ENCODE results near the gene TAAR1.
"Not testable (repeated sequence)": the region's sequence is repeated elsewhere in the genome, so short reads cannot be mapped to it uniquely, and the experiment has no call there.

TAAR1 gene

DNA sequence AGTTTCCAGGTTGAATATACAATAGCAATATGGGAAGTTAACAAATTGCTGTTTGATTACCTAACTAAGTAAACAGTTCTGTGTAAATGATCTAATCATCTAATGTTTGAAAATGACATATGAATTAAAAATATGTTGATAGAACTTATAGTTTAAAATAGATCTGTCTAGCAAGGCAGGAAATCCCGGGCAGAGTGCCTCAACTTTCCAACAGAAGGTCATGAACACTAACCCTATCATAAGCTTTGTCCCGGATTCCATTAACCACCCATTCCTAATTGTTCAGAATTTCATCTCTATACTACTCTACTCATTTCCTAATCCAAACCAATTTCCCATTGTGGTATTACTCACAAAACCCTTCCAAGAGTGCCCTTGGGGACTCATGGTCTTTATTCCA, 10.2 kb downstream of the TAAR1 start:
- Histone ChIP-seq H2AFZ (ENCODE audit: low read length) (no peak overlapping the region), H3K9ac (ENCODE audit: low read length) (no peak overlapping the region), H3K27me3 (ENCODE audit: insufficient read depth, low read length) (no peaks in the 10 kb centered on the region), H3K9me2 (ENCODE audit: low read depth, low read length) (no peaks in the 10 kb centered on the region), H3K4me3 (ENCODE audit: low read depth, low read length, poor library complexity, severe bottlenecking) (no peak overlapping the region), H3K27ac (ENCODE audit: low read depth, low read length, poor library complexity, severe bottlenecking) (no peak overlapping the region), H3F3A (ENCODE audit: insufficient read depth, low read length) (no peaks in the 10 kb centered on the region), H3K4me2 (ENCODE audit: low read length) (no peak overlapping the region), H4K20me1 (ENCODE audit: insufficient read depth, low read length) (no peaks in the 10 kb centered on the region), H3K36me3 (ENCODE audit: insufficient read depth, low read length) (no peaks in the 10 kb centered on the region), H3K79me2 (ENCODE audit: insufficient read depth, low read length) (no peaks in the 10 kb centered on the region), H3K4me1 (ENCODE audit: insufficient read depth, low read length, severe bottlenecking) (no peaks in the 10 kb centered on the region), H3K9me3 (ENCODE audit: low read length) (no peaks in the 10 kb centered on the region)
- TF ChIP-seq, protein P1, sequence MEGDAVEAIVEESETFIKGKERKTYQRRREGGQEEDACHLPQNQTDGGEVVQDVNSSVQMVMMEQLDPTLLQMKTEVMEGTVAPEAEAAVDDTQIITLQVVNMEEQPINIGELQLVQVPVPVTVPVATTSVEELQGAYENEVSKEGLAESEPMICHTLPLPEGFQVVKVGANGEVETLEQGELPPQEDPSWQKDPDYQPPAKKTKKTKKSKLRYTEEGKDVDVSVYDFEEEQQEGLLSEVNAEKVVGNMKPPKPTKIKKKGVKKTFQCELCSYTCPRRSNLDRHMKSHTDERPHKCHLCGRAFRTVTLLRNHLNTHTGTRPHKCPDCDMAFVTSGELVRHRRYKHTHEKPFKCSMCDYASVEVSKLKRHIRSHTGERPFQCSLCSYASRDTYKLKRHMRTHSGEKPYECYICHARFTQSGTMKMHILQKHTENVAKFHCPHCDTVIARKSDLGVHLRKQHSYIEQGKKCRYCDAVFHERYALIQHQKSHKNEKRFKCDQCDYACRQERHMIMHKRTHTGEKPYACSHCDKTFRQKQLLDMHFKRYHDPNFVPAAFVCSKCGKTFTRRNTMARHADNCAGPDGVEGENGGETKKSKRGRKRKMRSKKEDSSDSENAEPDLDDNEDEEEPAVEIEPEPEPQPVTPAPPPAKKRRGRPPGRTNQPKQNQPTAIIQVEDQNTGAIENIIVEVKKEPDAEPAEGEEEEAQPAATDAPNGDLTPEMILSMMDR (IDR thresholded peaks at IDR 0.05; ENCODE audit: low read length) = no peak
- no peak for TF ChIP-seq EZH2 (IDR thresholded peaks at IDR 0.05; ENCODE audit: borderline replicate concordance, low read length)

DNA sequence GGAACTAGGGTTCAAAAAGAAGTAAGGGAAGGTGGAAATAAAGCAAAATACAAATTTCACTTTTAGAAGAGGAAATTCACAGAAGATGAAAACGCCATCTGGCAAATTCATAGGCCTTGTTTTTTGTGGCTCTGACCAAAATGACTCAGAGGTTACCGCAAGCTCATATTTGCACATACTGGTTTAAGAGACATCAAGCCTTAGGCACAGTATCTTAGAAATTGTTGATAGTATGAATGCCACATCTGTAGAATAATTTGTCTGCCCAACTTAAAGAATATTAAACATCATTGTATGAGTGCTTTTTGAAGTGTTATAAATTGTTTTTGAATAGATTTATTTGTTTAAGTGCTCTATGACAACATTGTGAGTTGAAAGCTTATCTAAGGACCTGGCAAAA, 10.6 kb downstream of the TAAR1 start:
- no peak for TF ChIP-seq EZH2 (IDR thresholded peaks at IDR 0.05; ENCODE audit: borderline replicate concordance, low read length)
- TF ChIP-seq, protein P1 (IDR thresholded peaks at IDR 0.05; ENCODE audit: low read length) = no peak
- no peaks in the 10 kb centered on the region for H3F3A ChIP-seq (ENCODE audit: insufficient read depth, low read length)
- no peaks in the 10 kb centered on the region for H4K20me1 ChIP-seq (ENCODE audit: insufficient read depth, low read length)
- no peak overlapping the region for H3K27ac ChIP-seq (ENCODE audit: low read depth, low read length, poor library complexity, severe bottlenecking)
- no peaks in the 10 kb centered on the region for H3K79me2 ChIP-seq (ENCODE audit: insufficient read depth, low read length)
- H2AFZ ChIP-seq (ENCODE audit: low read length) = no peak overlapping the region
- no peak overlapping the region for H3K9ac ChIP-seq (ENCODE audit: low read length)
- H3K4me1 ChIP-seq (ENCODE audit: insufficient read depth, low read length, severe bottlenecking) = no peaks in the 10 kb centered on the region
- no peaks in the 10 kb centered on the region for H3K36me3 ChIP-seq (ENCODE audit: insufficient read depth, low read length)
- H3K4me3 ChIP-seq (ENCODE audit: low read depth, low read length, poor library complexity, severe bottlenecking) = no peak overlapping the region
- H3K27me3 ChIP-seq (ENCODE audit: insufficient read depth, low read length) = no peaks in the 10 kb centered on the region
- H3K4me2 ChIP-seq (ENCODE audit: low read length) = no peak overlapping the region
- H3K9me2 ChIP-seq (ENCODE audit: low read depth, low read length) = no peaks in the 10 kb centered on the region
- H3K9me3 ChIP-seq (ENCODE audit: low read length) = no peaks in the 10 kb centered on the region

DNA sequence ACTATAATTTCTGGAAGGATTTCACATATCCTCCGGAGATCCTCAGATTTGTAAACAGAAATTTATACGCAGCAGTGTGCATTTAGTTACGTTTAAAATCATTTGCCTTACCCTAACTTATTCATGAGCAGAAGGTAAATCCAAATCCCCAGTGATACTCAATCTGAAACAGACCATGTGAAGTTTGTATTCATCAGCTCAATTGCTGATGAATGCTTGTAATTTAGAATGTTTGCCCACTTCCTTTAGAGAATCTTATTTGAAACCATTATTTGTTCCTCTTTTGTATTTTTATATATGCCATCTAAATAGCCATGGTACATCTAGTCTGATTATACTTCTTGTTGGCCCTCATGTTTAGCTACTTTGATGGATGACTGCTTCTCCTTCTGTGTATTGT, 15.4 kb downstream of the TAAR1 start:
- no peak overlapping the region for H3K4me3 ChIP-seq (ENCODE audit: low read depth, low read length, poor library complexity, severe bottlenecking)
- no peaks in the 10 kb centered on the region for H3K79me2 ChIP-seq (ENCODE audit: insufficient read depth, low read length)
- H3K9me2 ChIP-seq (ENCODE audit: low read depth, low read length) = no peaks in the 10 kb centered on the region
- H3K9ac ChIP-seq (ENCODE audit: low read length) = no peak overlapping the region
- TF ChIP-seq, protein P1 (IDR thresholded peaks at IDR 0.05; ENCODE audit: low read length) = no peak
- no peak for TF ChIP-seq EZH2 (IDR thresholded peaks at IDR 0.05; ENCODE audit: borderline replicate concordance, low read length)
- H3K27me3 ChIP-seq (ENCODE audit: insufficient read depth, low read length) = no peaks in the 10 kb centered on the region
- H3F3A ChIP-seq (ENCODE audit: insufficient read depth, low read length) = no peaks in the 10 kb centered on the region
- H3K4me2 ChIP-seq (ENCODE audit: low read length) = no peak overlapping the region
- no peaks in the 10 kb centered on the region for H4K20me1 ChIP-seq (ENCODE audit: insufficient read depth, low read length)
- H2AFZ ChIP-seq (ENCODE audit: low read length) = no peak overlapping the region
- no peaks in the 10 kb centered on the region for H3K36me3 ChIP-seq (ENCODE audit: insufficient read depth, low read length)
- no peaks in the 10 kb centered on the region for H3K9me3 ChIP-seq (ENCODE audit: low read length)
- no peak overlapping the region for H3K27ac ChIP-seq (ENCODE audit: low read depth, low read length, poor library complexity, severe bottlenecking)
- no peaks in the 10 kb centered on the region for H3K4me1 ChIP-seq (ENCODE audit: insufficient read depth, low read length, severe bottlenecking)

DNA sequence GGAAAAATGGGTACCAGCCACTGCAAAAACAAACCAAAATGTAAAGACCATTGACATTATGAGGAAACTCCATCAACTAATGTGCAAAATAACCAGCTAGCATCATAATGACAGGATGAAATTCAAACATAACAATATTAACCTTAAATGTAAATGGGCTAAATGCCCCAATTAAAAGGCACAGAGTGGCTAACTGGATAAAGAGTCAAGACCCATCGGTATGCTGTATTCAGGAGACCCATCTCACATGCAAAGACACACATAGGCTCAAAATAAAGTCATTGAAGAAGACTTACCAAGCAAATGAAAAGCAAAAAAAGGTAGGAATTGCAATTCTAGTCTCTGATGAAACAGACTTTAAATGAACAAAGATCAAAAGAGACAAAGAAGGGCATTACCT, 21.8 kb downstream of the TAAR1 start:
- not testable (repeated sequence) for H3K9ac ChIP-seq (ENCODE audit: low read length); H3K4me3 ChIP-seq (ENCODE audit: low read depth, low read length, poor library complexity, severe bottlenecking); H3K79me2 ChIP-seq (ENCODE audit: insufficient read depth, low read length); H3K4me2 ChIP-seq (ENCODE audit: low read length); H3F3A ChIP-seq (ENCODE audit: insufficient read depth, low read length); H3K36me3 ChIP-seq (ENCODE audit: insufficient read depth, low read length); H2AFZ ChIP-seq (ENCODE audit: low read length); H3K9me3 ChIP-seq (ENCODE audit: low read length); H3K27me3 ChIP-seq (ENCODE audit: insufficient read depth, low read length); H3K27ac ChIP-seq (ENCODE audit: low read depth, low read length, poor library complexity, severe bottlenecking); H3K9me2 ChIP-seq (ENCODE audit: low read depth, low read length); H4K20me1 ChIP-seq (ENCODE audit: insufficient read depth, low read length); H3K4me1 ChIP-seq (ENCODE audit: insufficient read depth, low read length, severe bottlenecking)

DNA sequence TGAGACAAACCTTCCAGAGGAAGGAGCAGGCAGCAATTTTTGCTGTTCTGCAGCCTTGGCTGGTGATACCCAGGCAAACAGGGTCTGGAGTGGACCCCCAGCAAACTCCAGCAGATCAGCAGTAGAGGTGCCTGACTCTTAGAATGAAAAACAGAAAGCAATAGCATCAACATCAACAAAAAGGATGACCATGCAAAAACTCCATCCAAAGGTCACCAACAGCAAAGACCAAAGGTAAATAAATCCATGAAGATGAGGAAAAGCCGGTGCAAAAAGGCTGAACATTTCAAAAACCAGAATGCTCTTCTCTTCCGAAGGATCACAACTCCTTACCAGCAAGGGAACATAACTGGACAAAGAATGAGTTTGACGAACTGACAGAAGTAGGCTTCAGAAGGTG, 23.1 kb downstream of the TAAR1 start:
- not testable (repeated sequence) for H3K9ac ChIP-seq (ENCODE audit: low read length)

DNA sequence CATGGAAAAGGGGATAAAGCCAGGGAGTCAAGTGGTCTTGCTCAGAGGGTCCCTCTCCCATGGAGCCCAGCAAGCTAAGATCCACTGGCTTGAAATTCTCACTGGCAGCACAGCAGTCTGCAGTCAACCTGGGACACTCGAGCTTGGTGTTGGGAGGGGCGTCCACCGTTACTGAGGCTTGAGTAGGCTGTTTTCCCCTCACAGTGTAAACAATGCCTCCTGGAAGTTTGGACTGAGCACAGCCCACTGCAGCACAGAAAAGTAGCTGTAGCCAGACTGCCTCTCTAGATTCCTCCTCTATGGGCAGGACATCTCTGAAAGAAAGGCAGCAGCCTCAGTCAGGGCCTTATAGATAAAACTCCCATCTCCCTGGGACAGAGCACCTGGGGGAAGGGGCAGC, 23.7 kb downstream of the TAAR1 start:
- not testable (repeated sequence) for H3K9ac ChIP-seq (ENCODE audit: low read length); H3K9me2 ChIP-seq (ENCODE audit: low read depth, low read length); H2AFZ ChIP-seq (ENCODE audit: low read length); H3K79me2 ChIP-seq (ENCODE audit: insufficient read depth, low read length); H3K9me3 ChIP-seq (ENCODE audit: low read length); H3K4me2 ChIP-seq (ENCODE audit: low read length); H3K4me1 ChIP-seq (ENCODE audit: insufficient read depth, low read length, severe bottlenecking); H4K20me1 ChIP-seq (ENCODE audit: insufficient read depth, low read length); H3K4me3 ChIP-seq (ENCODE audit: low read depth, low read length, poor library complexity, severe bottlenecking); H3K36me3 ChIP-seq (ENCODE audit: insufficient read depth, low read length); H3F3A ChIP-seq (ENCODE audit: insufficient read depth, low read length); H3K27ac ChIP-seq (ENCODE audit: low read depth, low read length, poor library complexity, severe bottlenecking); H3K27me3 ChIP-seq (ENCODE audit: insufficient read depth, low read length)

More for the DNA sequence above, 23.1 kb downstream of the TAAR1 start:
- not testable (repeated sequence) for H3K4me3 ChIP-seq (ENCODE audit: low read depth, low read length, poor library complexity, severe bottlenecking); H3K27ac ChIP-seq (ENCODE audit: low read depth, low read length, poor library complexity, severe bottlenecking); H3K4me1 ChIP-seq (ENCODE audit: insufficient read depth, low read length, severe bottlenecking); H2AFZ ChIP-seq (ENCODE audit: low read length); H3K79me2 ChIP-seq (ENCODE audit: insufficient read depth, low read length); H3F3A ChIP-seq (ENCODE audit: insufficient read depth, low read length); H3K9me2 ChIP-seq (ENCODE audit: low read depth, low read length); H3K9me3 ChIP-seq (ENCODE audit: low read length); H3K36me3 ChIP-seq (ENCODE audit: insufficient read depth, low read length); H3K27me3 ChIP-seq (ENCODE audit: insufficient read depth, low read length); H4K20me1 ChIP-seq (ENCODE audit: insufficient read depth, low read length); H3K4me2 ChIP-seq (ENCODE audit: low read length)

All from OCI-LY1 (cell line).